C4-2B (cell line): ENCODE measurements around the gene PRMT6.

ENCODE experiments used
- ZFX ChIP-seq: fragments of 450-650 bp; IDR thresholded peaks from 2 replicates; pipeline ENCODE4 v1.6.1; 2017
- TF ChIP-seq, protein P1 (sequence below): fragments of 450-650 bp; conservative IDR thresholded peaks from 2 replicates; pipeline ENCODE4 v1.5.1; 2017; ENCODE audit warnings: mild to moderate bottlenecking

DNA sequence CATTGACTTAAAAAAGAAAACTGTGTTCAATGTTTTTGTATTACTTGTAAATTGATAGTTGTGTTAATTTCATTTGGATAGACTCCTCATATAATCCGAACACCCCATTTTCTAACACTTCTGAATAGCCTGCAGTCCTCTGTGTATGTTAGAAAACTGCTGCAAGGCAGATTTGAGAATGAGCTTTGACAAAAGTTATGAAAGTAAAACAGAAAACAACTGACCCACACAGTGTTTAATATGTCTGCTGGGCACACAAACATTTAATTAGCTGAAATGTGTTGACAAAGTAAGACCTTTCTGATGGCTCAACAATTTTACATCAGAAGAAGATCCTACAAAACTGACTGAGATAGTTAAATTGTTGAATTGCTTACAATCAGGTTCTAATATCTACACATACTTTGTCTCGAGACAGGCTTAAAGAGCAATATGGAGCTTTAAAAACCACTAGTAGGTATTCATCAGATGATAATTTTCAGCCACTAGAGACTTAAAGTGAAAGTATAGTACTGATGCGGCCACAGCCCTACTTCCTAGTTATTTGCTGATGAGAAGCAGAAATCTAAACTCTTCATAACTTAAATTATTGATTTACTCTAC, 40.0 kb upstream of the PRMT6 start:
- TF ChIP-seq, protein P1, sequence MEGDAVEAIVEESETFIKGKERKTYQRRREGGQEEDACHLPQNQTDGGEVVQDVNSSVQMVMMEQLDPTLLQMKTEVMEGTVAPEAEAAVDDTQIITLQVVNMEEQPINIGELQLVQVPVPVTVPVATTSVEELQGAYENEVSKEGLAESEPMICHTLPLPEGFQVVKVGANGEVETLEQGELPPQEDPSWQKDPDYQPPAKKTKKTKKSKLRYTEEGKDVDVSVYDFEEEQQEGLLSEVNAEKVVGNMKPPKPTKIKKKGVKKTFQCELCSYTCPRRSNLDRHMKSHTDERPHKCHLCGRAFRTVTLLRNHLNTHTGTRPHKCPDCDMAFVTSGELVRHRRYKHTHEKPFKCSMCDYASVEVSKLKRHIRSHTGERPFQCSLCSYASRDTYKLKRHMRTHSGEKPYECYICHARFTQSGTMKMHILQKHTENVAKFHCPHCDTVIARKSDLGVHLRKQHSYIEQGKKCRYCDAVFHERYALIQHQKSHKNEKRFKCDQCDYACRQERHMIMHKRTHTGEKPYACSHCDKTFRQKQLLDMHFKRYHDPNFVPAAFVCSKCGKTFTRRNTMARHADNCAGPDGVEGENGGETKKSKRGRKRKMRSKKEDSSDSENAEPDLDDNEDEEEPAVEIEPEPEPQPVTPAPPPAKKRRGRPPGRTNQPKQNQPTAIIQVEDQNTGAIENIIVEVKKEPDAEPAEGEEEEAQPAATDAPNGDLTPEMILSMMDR = no peak
- TF ChIP-seq ZFX = no peak
